Measurements from ENCODE around the gene PTPRO. TPM values are rescaled to one million over a fixed set of nuclear protein-coding genes. Genes with fewer than 3 reads are reported as not detected.

Gene PTPRO
- total RNA-seq, 1 experiment from 2014 or later: not detected

GRCh38 chr12:15485466-15485865 lies 163.2 kb downstream of the PTPRO start:
- no peaks in the 10 kb centered on the region for H3K9me3 ChIP-seq (ENCODE audit: low read length)
- intact Hi-C loops (cut with micrococcal nuclease): no loop called here
- no peaks in the 10 kb centered on the region for H3K27me3 ChIP-seq (ENCODE audit: low read length)
- H3F3A ChIP-seq (ENCODE audit: low read length, unreplicated experiment): no peaks in the 10 kb centered on the region
- TF ChIP-seq EZH2phosphoT487 (IDR thresholded peaks at IDR 0.05; ENCODE audit: borderline replicate concordance, low read length): no peak
- no peak for TF ChIP-seq EZH2 (IDR thresholded peaks at IDR 0.05; ENCODE audit: low read length, unreplicated experiment)
- no peak for TF ChIP-seq CTCF (conservative IDR thresholded peaks at IDR 0.05; ENCODE audit: low read depth, low read length)
- H3K4me1 ChIP-seq (ENCODE audit: insufficient read depth, low read length): no peaks in the 10 kb centered on the region
- H2AFZ ChIP-seq (ENCODE audit: low read length): no peak overlapping the region
- no peak overlapping the region for H3K4me2 ChIP-seq (ENCODE audit: low read length)
- CTCF ChIA-PET: no interaction called here
- no peaks in the 10 kb centered on the region for H3K79me2 ChIP-seq (ENCODE audit: low read length)
- DNase-seq: peak; percentile 3
- H3K4me3 ChIP-seq (ENCODE audit: low read length): no peak overlapping the region
- no peaks in the 10 kb centered on the region for H4K20me1 ChIP-seq (ENCODE audit: low read length)
- no peaks in the 10 kb centered on the region for H3K36me3 ChIP-seq (ENCODE audit: low read depth, low read length)
- H3K27ac ChIP-seq (ENCODE audit: low read length): no peak overlapping the region
- no peaks in the 10 kb centered on the region for H3K9me2 ChIP-seq (replicated peaks; ENCODE audit: low read length)
- H3K9ac ChIP-seq (ENCODE audit: low read length): no peak overlapping the region
- ATAC-seq: no peak
- BruUV-seq (replicated peaks): no TSS peak
- POLR2A ChIA-PET (ENCODE audit: unreplicated experiment): no interaction called here

GRCh38 chr12:15486859-15487258 lies 164.6 kb downstream of the PTPRO start:
- no peaks in the 10 kb centered on the region for H3K4me1 ChIP-seq (ENCODE audit: insufficient read depth, low read length)
- POLR2A ChIA-PET (ENCODE audit: unreplicated experiment): no interaction called here
- no peak overlapping the region for H3K9ac ChIP-seq (ENCODE audit: low read length)
- H2AFZ ChIP-seq (ENCODE audit: low read length): no peak overlapping the region
- H3K9me2 ChIP-seq (replicated peaks; ENCODE audit: low read length): no peaks in the 10 kb centered on the region
- H3K9me3 ChIP-seq (ENCODE audit: low read length): no peaks in the 10 kb centered on the region
- no peaks in the 10 kb centered on the region for H3F3A ChIP-seq (ENCODE audit: low read length, unreplicated experiment)
- H3K27ac ChIP-seq (ENCODE audit: low read length): no peak overlapping the region
- intact Hi-C loops (cut with micrococcal nuclease): no loop called here
- no peak for DNase-seq
- H3K4me3 ChIP-seq (ENCODE audit: low read length): no peak overlapping the region
- TF ChIP-seq EZH2 (IDR thresholded peaks at IDR 0.05; ENCODE audit: low read length, unreplicated experiment) (no peak), CTCF (conservative IDR thresholded peaks at IDR 0.05; ENCODE audit: low read depth, low read length) (no peak), EZH2phosphoT487 (IDR thresholded peaks at IDR 0.05; ENCODE audit: borderline replicate concordance, low read length) (no peak)
- H3K36me3 ChIP-seq (ENCODE audit: low read depth, low read length): no peaks in the 10 kb centered on the region
- no peaks in the 10 kb centered on the region for H3K79me2 ChIP-seq (ENCODE audit: low read length)
- no peaks in the 10 kb centered on the region for H4K20me1 ChIP-seq (ENCODE audit: low read length)
- no peaks in the 10 kb centered on the region; the same call in 1 of the 2 replicates for H3K27me3 ChIP-seq (ENCODE audit: low read length)
- no peak for ATAC-seq
- no peak overlapping the region for H3K4me2 ChIP-seq (ENCODE audit: low read length)
- CTCF ChIA-PET: no interaction called here
- no TSS peak for BruUV-seq (replicated peaks)

- H3K9ac ChIP-seq (ENCODE audit: low read length): no peak overlapping the region
- H2AFZ ChIP-seq (ENCODE audit: low read length): no peak overlapping the region
- H4K20me1 ChIP-seq (ENCODE audit: low read length): no peaks in the 10 kb centered on the region
- no peaks in the 10 kb centered on the region for H3K36me3 ChIP-seq (ENCODE audit: low read depth, low read length)
- no peaks in the 10 kb centered on the region; the same call in none of the 2 replicates for H3K27me3 ChIP-seq (ENCODE audit: low read length)
- no peaks in the 10 kb centered on the region for H3K9me3 ChIP-seq (ENCODE audit: low read length)
- CTCF ChIA-PET: no interaction called here
- no TSS peak for BruUV-seq (replicated peaks)
- intact Hi-C loops (cut with micrococcal nuclease): no loop called here
- DNase-seq (no peak), ATAC-seq (no peak)
- no peak overlapping the region for H3K4me2 ChIP-seq (ENCODE audit: low read length)
- H3K4me1 ChIP-seq (ENCODE audit: insufficient read depth, low read length): no peaks in the 10 kb centered on the region
- no peak overlapping the region for H3K27ac ChIP-seq (ENCODE audit: low read length)
- no peaks in the 10 kb centered on the region for H3K9me2 ChIP-seq (replicated peaks; ENCODE audit: low read length)
- no peaks in the 10 kb centered on the region for H3K79me2 ChIP-seq (ENCODE audit: low read length)
- no peaks in the 10 kb centered on the region for H3F3A ChIP-seq (ENCODE audit: low read length, unreplicated experiment)
- TF ChIP-seq EZH2 (IDR thresholded peaks at IDR 0.05; ENCODE audit: low read length, unreplicated experiment) (no peak), EZH2phosphoT487 (IDR thresholded peaks at IDR 0.05; ENCODE audit: borderline replicate concordance, low read length) (no peak), CTCF (conservative IDR thresholded peaks at IDR 0.05; ENCODE audit: low read depth, low read length) (no peak)
- H3K4me3 ChIP-seq (ENCODE audit: low read length): no peak overlapping the region
- POLR2A ChIA-PET (ENCODE audit: unreplicated experiment): no interaction called here
These were observed 166.2 kb downstream of the PTPRO start for GRCh38 chr12:15488481-15488880.
